Prostate gland (tissue), 2 donors: ENCODE results near the gene ENOPH1. TPM values are rescaled to one million over a fixed set of nuclear protein-coding genes. Genes with fewer than 3 reads are reported as not detected.

Experiments
- DNase-seq: peaks from one replicate; pipeline ENCODE4 v3.0.0-alpha.2; 2019; ENCODE audit warnings: low spot score
- H3K27ac ChIP-seq, 2 donors: fragments of 200-600 bp; sonication (generic); 2 replicates each; pipeline ENCODE4 v1.5.1; 2017 to 2019
- H3K27me3 ChIP-seq: fragments of 200-600 bp; sonication (generic); replicated peaks from 2 replicates; pipeline ENCODE4 v1.5.1; 2019; ENCODE audit not compliant: insufficient read depth
- H3K36me3 ChIP-seq, 2 donors: fragments of 200-600 bp; sonication (generic); 1 replicate in 1 of 2; 2 replicates in 1 of 2; pipeline versions ENCODE4 v1.5.1 to v1.8.1; 2017 to 2019
- H3K4me1 ChIP-seq: fragments of 200-600 bp; sonication (generic); replicated peaks from 2 replicates; pipeline ENCODE4 v1.5.1; 2019
- H3K4me3 ChIP-seq, 2 donors: fragments of 200-600 bp; sonication (generic); 2 replicates each; pipeline ENCODE4 v1.5.1; 2017 to 2019
- H3K9me3 ChIP-seq: fragments of 200-600 bp; sonication (generic); 2 replicates; pipeline ENCODE4 v1.5.1; 2017
- POLR2A ChIP-seq: fragments of 450-650 bp; IDR thresholded peaks from one replicate; pipeline ENCODE4 v1.6.1; 2016; ENCODE audit warnings: antibody characterized with exemption, mild to moderate bottlenecking
- POLR2AphosphoS5 ChIP-seq: sonication (generic); formaldehyde crosslinking; IDR thresholded peaks from one replicate; pipeline ENCODE4 v1.6.1; 2017; ENCODE audit warnings: antibody characterized with exemption
- WGBS: methylation state at CpG from one replicate; pipeline ENCODE4 v1.1.5; 2018; 5-methylcytosine and 5-hydroxymethylcytosine counted together
- intact Hi-C: fragments of 100-400 bp; cut with DNase I; formaldehyde crosslinking; loops from one replicate; pipeline ENCODE4 v1.14.2; 2022
- total RNA-seq, 2 donors: library from RNA; depleted of rRNA; stranded (reverse); fragments of >200 nt; gene quantifications; one replicate each; pipeline ENCODE4 v1.1.0, GENCODE V29; 2016
- TF ChIP-seq, protein P1 (sequence below), 4 experiments: fragments of 200-600 bp in 2 of 4; fragments of 450-650 bp in 2 of 4; sonication (generic) in 2 of 4; IDR thresholded peaks; 1 replicate in 3 of 4; 2 replicates in 1 of 4; pipeline ENCODE4 v1.5.1; 2016 to 2019; ENCODE audit warnings: antibody characterized with exemption in 4 of 4, mild to moderate bottlenecking in 2 of 4, moderate library complexity in 2 of 4

ENOPH1 gene
- total RNA-seq, 2 donors from 2014 or later: 28.7 to 38.1 TPM

- Histone ChIP-seq H3K27ac (peak overlapping the region; percentile 98), H3K9me3 (no peaks in the 10 kb centered on the region), H3K4me3 (peak overlapping the region; percentile 90 to 96), H3K4me1 (peaks cover 3% of the 10 kb centered on the region), H3K36me3 (no peaks in the 10 kb centered on the region), H3K27me3 (no peaks in the 10 kb centered on the region)
- intact Hi-C loops: loop anchor here (2.0 to 10.0 kb wide), 4 partner anchors 55 to 605 kb away; partner anchors contain the start of genes COPS4, SEC31A and THAP9
- no peak for DNase-seq
- whole genome bisulfite sequencing: 0% methylated on average over 21 of the region's 58 CpGs
- TF ChIP-seq POLR2AphosphoS5 (no peak), POLR2A (no peak)
- TF ChIP-seq, protein P1, sequence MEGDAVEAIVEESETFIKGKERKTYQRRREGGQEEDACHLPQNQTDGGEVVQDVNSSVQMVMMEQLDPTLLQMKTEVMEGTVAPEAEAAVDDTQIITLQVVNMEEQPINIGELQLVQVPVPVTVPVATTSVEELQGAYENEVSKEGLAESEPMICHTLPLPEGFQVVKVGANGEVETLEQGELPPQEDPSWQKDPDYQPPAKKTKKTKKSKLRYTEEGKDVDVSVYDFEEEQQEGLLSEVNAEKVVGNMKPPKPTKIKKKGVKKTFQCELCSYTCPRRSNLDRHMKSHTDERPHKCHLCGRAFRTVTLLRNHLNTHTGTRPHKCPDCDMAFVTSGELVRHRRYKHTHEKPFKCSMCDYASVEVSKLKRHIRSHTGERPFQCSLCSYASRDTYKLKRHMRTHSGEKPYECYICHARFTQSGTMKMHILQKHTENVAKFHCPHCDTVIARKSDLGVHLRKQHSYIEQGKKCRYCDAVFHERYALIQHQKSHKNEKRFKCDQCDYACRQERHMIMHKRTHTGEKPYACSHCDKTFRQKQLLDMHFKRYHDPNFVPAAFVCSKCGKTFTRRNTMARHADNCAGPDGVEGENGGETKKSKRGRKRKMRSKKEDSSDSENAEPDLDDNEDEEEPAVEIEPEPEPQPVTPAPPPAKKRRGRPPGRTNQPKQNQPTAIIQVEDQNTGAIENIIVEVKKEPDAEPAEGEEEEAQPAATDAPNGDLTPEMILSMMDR (IDR thresholded peaks at IDR 0.05): no peak
Observed at GRCh38 chr4:82429728-82430192, 630 bp upstream of the ENOPH1 start.

GRCh38 chr4:82430964-82431745, 765 bp downstream of the ENOPH1 start:
- H3K4me3 ChIP-seq: peak overlapping the region; percentile 90 to 96
- peak overlapping the region; percentile 98 for H3K27ac ChIP-seq
- no peaks in the 10 kb centered on the region for H3K27me3 ChIP-seq
- peaks cover 3% of the 10 kb centered on the region for H3K4me1 ChIP-seq
- H3K9me3 ChIP-seq: no peaks in the 10 kb centered on the region
- TF ChIP-seq POLR2AphosphoS5 (no peak), POLR2A (no peak)
- intact Hi-C loops: loop anchor here (2.0 to 10.0 kb wide), 3 partner anchors 460 to 604 kb away; partner anchors contain the start of genes COPS4, SEC31A and THAP9
- peak; percentile 11 for DNase-seq
- no peaks in the 10 kb centered on the region for H3K36me3 ChIP-seq
- WGBS: 2% methylated on average over 33 of the region's 33 CpGs

DNA sequence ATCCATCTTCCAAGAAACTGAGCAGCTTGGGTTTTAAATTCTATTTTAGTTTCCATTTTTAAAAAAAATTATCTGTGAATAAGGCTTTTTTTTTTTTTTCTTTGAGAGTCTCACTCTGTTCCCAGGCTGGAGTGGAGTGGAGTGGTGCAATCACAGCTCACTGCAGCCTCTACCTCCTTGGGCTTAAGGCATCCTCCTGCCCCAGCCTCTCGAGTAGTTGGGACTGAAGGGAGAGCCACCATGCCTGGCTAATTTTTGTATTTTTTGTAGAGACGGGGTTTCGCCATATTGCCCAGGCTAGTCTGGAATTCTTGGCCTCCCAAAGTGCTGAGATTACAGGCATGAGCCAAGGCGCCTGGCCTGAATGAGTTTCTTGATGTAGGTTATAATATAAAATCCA, 1.4 kb downstream of the ENOPH1 start:
- Histone ChIP-seq H3K4me3 (peak overlapping the region in 1 of 2 donors; percentile 96), H3K9me3 (no peaks in the 10 kb centered on the region), H3K27ac (no peak overlapping the region), H3K36me3 (no peaks in the 10 kb centered on the region), H3K4me1 (peaks cover 3% of the 10 kb centered on the region), H3K27me3 (no peaks in the 10 kb centered on the region)
- WGBS: 85% methylated on average over 4 of the region's 4 CpGs
- TF ChIP-seq POLR2A (no peak), POLR2AphosphoS5 (no peak)
- TF ChIP-seq, protein P1 (IDR thresholded peaks at IDR 0.05): no peak
- intact Hi-C loops: loop anchor here (2.0 to 10.0 kb wide), 3 partner anchors 459 to 603 kb away; partner anchors contain the start of genes COPS4, SEC31A and THAP9
- DNase-seq: no peak

GRCh38 chr4:82432596-82432995, 2.2 kb downstream of the ENOPH1 start:
- intact Hi-C loops: loop anchor here (10.0 kb wide), 1 partner anchor 602 kb away; the partner anchor contains the start of gene COPS4
- 85% methylated on average over 18 of the region's 18 CpGs for WGBS
- Histone ChIP-seq H3K27ac (no peak overlapping the region), H3K4me1 (no peaks in the 10 kb centered on the region), H3K9me3 (no peaks in the 10 kb centered on the region), H3K27me3 (no peaks in the 10 kb centered on the region), H3K36me3 (no peaks in the 10 kb centered on the region), H3K4me3 (no peak overlapping the region)
- TF ChIP-seq POLR2AphosphoS5 (no peak), POLR2A (no peak)
- TF ChIP-seq, protein P1 (IDR thresholded peaks at IDR 0.05): no peak
- DNase-seq: no peak

DNA sequence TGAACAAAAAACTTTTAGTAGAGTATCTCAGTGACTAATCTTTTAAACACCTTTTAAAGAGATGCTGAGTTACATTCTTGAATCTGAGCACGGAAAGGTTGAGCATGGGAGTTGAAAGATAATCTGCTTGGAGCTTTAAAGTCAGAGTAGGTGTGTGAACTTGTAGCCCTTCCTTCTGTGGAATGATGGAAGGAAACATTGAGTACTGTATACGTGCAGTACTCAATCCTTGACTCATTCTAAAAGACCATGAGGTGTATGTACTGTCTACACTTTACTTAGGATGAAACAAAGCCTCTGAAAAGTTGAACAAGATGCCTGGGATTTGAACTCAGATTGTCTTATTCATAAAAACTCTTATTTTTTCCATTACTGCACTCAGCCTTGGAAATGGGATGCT, 3.4 kb downstream of the ENOPH1 start:
- TF ChIP-seq, protein P1 (IDR thresholded peaks at IDR 0.05): no peak
- TF ChIP-seq POLR2AphosphoS5: no peak
- TF ChIP-seq POLR2A: no peak
- no peaks in the 10 kb centered on the region for H3K4me1 ChIP-seq
- DNase-seq: no peak
- H3K9me3 ChIP-seq: no peaks in the 10 kb centered on the region
- 66% methylated on average over 2 of the region's 2 CpGs for WGBS
- intact Hi-C loops: loop anchor here (10.0 kb wide), 1 partner anchor 601 kb away; the partner anchor contains the start of gene COPS4
- H3K27ac ChIP-seq: no peak overlapping the region
- no peak overlapping the region for H3K4me3 ChIP-seq
- no peaks in the 10 kb centered on the region for H3K36me3 ChIP-seq
- H3K27me3 ChIP-seq: no peaks in the 10 kb centered on the region
